Measurements from ENCODE around the gene RPP38.

RPP38 gene

GRCh38 chr10:15140698-15141097, 43.5 kb downstream of the RPP38 start:
- Histone ChIP-seq H3K27me3 (no peaks in the 10 kb centered on the region), H3K9me3 (no peaks in the 10 kb centered on the region), H3K27ac (no peak overlapping the region), H3K4me1 (ENCODE audit: control insufficient read depth in 1 of 2, insufficient read depth in 1 of 2, low read depth in 1 of 2, low read length in 1 of 2) (no peaks in the 10 kb centered on the region), H3K4me3 (ENCODE audit: low read depth in 1 of 2, low read length in 1 of 2) (no peak overlapping the region), H3K36me3 (no peaks in the 10 kb centered on the region)
- no peak for TF ChIP-seq CTCF (IDR thresholded peaks at IDR 0.05)

- no peak for TF ChIP-seq CTCF (IDR thresholded peaks at IDR 0.05)
These were observed 44.2 kb downstream of the RPP38 start for GRCh38 chr10:15141136-15142054.

GRCh38 chr10:15144788-15145187, 47.6 kb downstream of the RPP38 start:
- Histone ChIP-seq H3K4me3 (ENCODE audit: low read depth in 1 of 2, low read length in 1 of 2) (no peak overlapping the region), H3K4me1 (ENCODE audit: control insufficient read depth in 1 of 2, insufficient read depth in 1 of 2, low read depth in 1 of 2, low read length in 1 of 2) (no peaks in the 10 kb centered on the region), H3K36me3 (no peaks in the 10 kb centered on the region), H3K27ac (no peak overlapping the region), H3K27me3 (no peaks in the 10 kb centered on the region), H3K9me3 (no peaks in the 10 kb centered on the region)
- TF ChIP-seq CTCF (IDR thresholded peaks at IDR 0.05): no peak

More at GRCh38 chr10:15141136-15142054, 44.2 kb downstream of the RPP38 start:
- Histone ChIP-seq H3K27me3 (no peaks in the 10 kb centered on the region), H3K27ac (no peak overlapping the region), H3K4me3 (ENCODE audit: low read depth in 1 of 2, low read length in 1 of 2) (no peak overlapping the region), H3K36me3 (no peaks in the 10 kb centered on the region), H3K4me1 (ENCODE audit: control insufficient read depth in 1 of 2, insufficient read depth in 1 of 2, low read depth in 1 of 2, low read length in 1 of 2) (no peaks in the 10 kb centered on the region), H3K9me3 (no peaks in the 10 kb centered on the region)

- H3K4me3 ChIP-seq (ENCODE audit: low read depth in 1 of 2, low read length in 1 of 2): no peak overlapping the region
- H3K9me3 ChIP-seq: no peaks in the 10 kb centered on the region
- no peaks in the 10 kb centered on the region for H3K4me1 ChIP-seq (ENCODE audit: control insufficient read depth in 1 of 2, insufficient read depth in 1 of 2, low read depth in 1 of 2, low read length in 1 of 2)
- H3K36me3 ChIP-seq: no peaks in the 10 kb centered on the region
- H3K27me3 ChIP-seq: no peaks in the 10 kb centered on the region
- no peak overlapping the region for H3K27ac ChIP-seq
- TF ChIP-seq CTCF (IDR thresholded peaks at IDR 0.05): no peak
These were observed 49.2 kb downstream of the RPP38 start for GRCh38 chr10:15146366-15146765.

GRCh38 chr10:15147594-15148392, 50.6 kb downstream of the RPP38 start:
- no peak for TF ChIP-seq CTCF (IDR thresholded peaks at IDR 0.05)
- no peak overlapping the region for H3K27ac ChIP-seq
- H3K4me1 ChIP-seq (ENCODE audit: control insufficient read depth in 1 of 2, insufficient read depth in 1 of 2, low read depth in 1 of 2, low read length in 1 of 2): no peaks in the 10 kb centered on the region
- H3K9me3 ChIP-seq: no peaks in the 10 kb centered on the region
- H3K36me3 ChIP-seq: no peaks in the 10 kb centered on the region
- H3K4me3 ChIP-seq (ENCODE audit: low read depth in 1 of 2, low read length in 1 of 2): no peak overlapping the region
- H3K27me3 ChIP-seq: no peaks in the 10 kb centered on the region

All from neutrophil (primary cell).